GM12878 (cell line): ENCODE results near the gene ALAS1. TPM values are rescaled to one million over a fixed set of nuclear protein-coding genes. Genes with fewer than 3 reads are reported as not detected.
A peak's percentile ranks its signal among the peaks of the same experiment; 100 is the strongest.

ENCODE experiments used
- ATF7 ChIP-seq: fragments of 450-650 bp; IDR thresholded peaks from 2 replicates; pipeline ENCODE4 v1.6.1; 2016; ENCODE audit warnings: low read depth, mild to moderate bottlenecking
- BCL11A ChIP-seq: IDR thresholded peaks from 2 replicates; pipeline ENCODE4 v1.6.1; 2011; ENCODE audit warnings: low read depth, low read length
- CBX3 ChIP-seq: fragments of 200-600 bp; sonication (generic); IDR thresholded peaks from 2 replicates; pipeline ENCODE4 v1.6.1; 2016; ENCODE audit warnings: low read depth, borderline replicate concordance
- CHD1 ChIP-seq: IDR thresholded peaks from 2 replicates; pipeline ENCODE4 v1.6.1; 2012; ENCODE audit warnings: low read depth, low read length, improper control_type of control experiment
- CHD4 ChIP-seq: fragments of 200-600 bp; sonication (generic); IDR thresholded peaks from 2 replicates; pipeline ENCODE4 v1.6.1; 2016; ENCODE audit warnings: mild to moderate bottlenecking
- E2F8 ChIP-seq: fragments of 450-650 bp; IDR thresholded peaks from 2 replicates; pipeline ENCODE4 v1.6.1; 2018; ENCODE audit warnings: mild to moderate bottlenecking, low read depth, moderate library complexity; ENCODE audit not compliant: partially characterized antibody
- EED ChIP-seq: sonication (generic); IDR thresholded peaks from 2 replicates; pipeline ENCODE4 v1.6.1; 2016; ENCODE audit warnings: antibody characterized with exemption, low read depth
- EZH2 ChIP-seq: IDR thresholded peaks from 2 replicates; pipeline ENCODE4 v1.6.1; 2012; ENCODE audit warnings: low read depth, mild to moderate bottlenecking, control low read depth, inconsistent platforms, low read length, borderline replicate concordance; ENCODE audit not compliant: control insufficient read depth
- FOXM1 ChIP-seq: IDR thresholded peaks from 2 replicates; pipeline ENCODE4 v1.6.1; 2012; ENCODE audit warnings: low read depth, mild to moderate bottlenecking, inconsistent platforms, low read length, moderate library complexity
- HDGF ChIP-seq: fragments of 450-650 bp; IDR thresholded peaks from 2 replicates; pipeline ENCODE4 v1.6.1; 2016; ENCODE audit warnings: antibody characterized with exemption
- IKZF1 ChIP-seq: fragments of 450-650 bp; conservative IDR thresholded peaks from 2 replicates; pipeline ENCODE4 v1.6.1; 2017; ENCODE audit warnings: antibody characterized with exemption, mild to moderate bottlenecking
- PBX3 ChIP-seq: IDR thresholded peaks from 2 replicates; pipeline ENCODE4 v1.6.1; 2011; ENCODE audit warnings: mild to moderate bottlenecking, low read depth, low read length, moderate library complexity; ENCODE audit not compliant: insufficient replicate concordance
- PML ChIP-seq: IDR thresholded peaks from 2 replicates; pipeline ENCODE4 v1.6.1; 2012; ENCODE audit warnings: low read length, inconsistent platforms
- RAD51 ChIP-seq: fragments of 450-650 bp; IDR thresholded peaks from 2 replicates; pipeline ENCODE4 v1.6.1; 2016; ENCODE audit warnings: moderate library complexity, mild to moderate bottlenecking, inconsistent platforms
- SKIL ChIP-seq: fragments of 450-650 bp; IDR thresholded peaks from 2 replicates; pipeline ENCODE4 v1.6.1; 2017; ENCODE audit warnings: mild to moderate bottlenecking, low read depth, inconsistent platforms; ENCODE audit not compliant: poor library complexity, severe bottlenecking
- TCF12 ChIP-seq: IDR thresholded peaks from 2 replicates; pipeline ENCODE4 v1.6.1; 2011; ENCODE audit warnings: low read depth, mild to moderate bottlenecking, low read length
- USF2 ChIP-seq: IDR thresholded peaks from 2 replicates; pipeline ENCODE4 v1.6.1; 2011; ENCODE audit warnings: low read depth, low read length, improper control_type of control experiment, borderline replicate concordance
- YBX1 ChIP-seq: fragments of 450-650 bp; IDR thresholded peaks from 2 replicates; pipeline ENCODE4 v1.6.1; 2016; ENCODE audit warnings: antibody characterized with exemption
- ZBTB4 ChIP-seq: fragments of 450-650 bp; formaldehyde crosslinking; IDR thresholded peaks from 2 replicates; pipeline ENCODE4 v1.4.0; 2022; ENCODE audit warnings: mild to moderate bottlenecking, moderate library complexity
- ZNF622 ChIP-seq: fragments of 450-650 bp; IDR thresholded peaks from 2 replicates; pipeline ENCODE4 v1.6.1; 2017; ENCODE audit warnings: mild to moderate bottlenecking, inconsistent platforms
- polyA plus RNA-seq, 11 experiments: library from polyadenylated mRNA; depleted of rRNA in 4 of 11; unstranded in 6 of 11; stranded (reverse) in 5 of 11; fragments of >200 nt; fragmentation: Nextera tagmentation in 4 of 11; fragmentation: Illumina TruSeq in 1 of 11; extraction: Ambion mirVana in 4 of 11; extraction: Trizol in 1 of 11; gene quantifications; 1 replicate in 1 of 11; 2 replicates in 10 of 11; pipeline versions ENCODE4 v1.2.1 to v1.2.3, GENCODE V29; 2011 to 2016; ENCODE audit warnings: inconsistent platforms in 2 of 11, missing spikeins in 2 of 11, low read depth in 1 of 11
- total RNA-seq, 4 experiments: library from RNA; depleted of rRNA in 3 of 4; stranded (reverse); fragments of >200 nt in 3 of 4; fragmentation: Illumina TruSeq in 1 of 4; extraction: Trizol in 1 of 4; gene quantifications; 2 replicates each; pipeline versions ENCODE4 v1.2.1 to v1.2.3, GENCODE V29; 2013 to 2021

Gene ALAS1
- total and polyA plus RNA-seq, 10 of the 15 experiments (the other 5 are each of a cell fraction or from before 2014, with no cell fraction given) = 69.9 to 115 (median 94.1) TPM

- TF ChIP-seq CHD1 (0 out of 2 replicates have a peak, but pooled peaks have one; percentile 16), YBX1 (no peak), CHD4 (no peak), ZBTB4 (no peak), TCF12 (peak; percentile 93), SKIL (no peak), BCL11A (no peak), ZNF622 (no peak), IKZF1 (peak; percentile 73), ATF7 (no peak; the same call in 1 of the 2 replicates), RAD51 (no peak), EZH2 (no peak), EED (peak; percentile 63), USF2 (no peak), HDGF (peak; percentile 88), PBX3 (no peak), FOXM1 (no peak), E2F8 (no peak), CBX3 (no peak), PML (no peak)
Measured at GRCh38 chr3:52225452-52226228, 27.7 kb downstream of the ALAS1 start, which contains the start of gene TLR9 (continued).
